ENCODE data around the gene DCHS2. TPM values are rescaled to one million over a fixed set of nuclear protein-coding genes. Genes with fewer than 3 reads are reported as not detected.

The DCHS2 gene
- total RNA-seq, 1 donor from 2014 or later, result 0.32 TPM

DNA sequence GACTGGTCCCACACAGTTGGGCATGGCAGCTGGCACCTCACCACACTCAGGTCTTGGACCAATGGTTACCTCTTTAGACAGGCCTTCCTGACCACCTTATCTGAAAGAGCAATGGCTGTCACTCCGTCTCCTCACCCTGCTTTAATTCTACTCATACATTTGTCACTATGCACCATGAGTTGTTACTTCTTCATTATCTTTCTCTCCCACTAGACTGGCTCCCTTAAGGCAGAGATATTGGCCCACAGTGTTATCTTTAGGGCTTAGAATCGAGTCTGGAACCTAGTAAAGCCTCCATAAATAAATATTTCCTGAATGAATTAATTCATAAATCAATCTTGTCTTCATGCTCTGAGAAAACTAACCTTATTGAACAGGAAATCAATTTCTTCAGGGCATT lies 46.6 kb downstream of the DCHS2 start:
- Histone ChIP-seq H3K4me1 (no peaks in the 10 kb centered on the region), H3K27ac (no peak overlapping the region), H3K36me3 (no peaks in the 10 kb centered on the region), H3K27me3 (peaks cover 3% of the 10 kb centered on the region), H3K4me3 (no peak overlapping the region), H3K9me3 (no peaks in the 10 kb centered on the region)
- ATAC-seq, result no peak
- TF ChIP-seq, protein P1, sequence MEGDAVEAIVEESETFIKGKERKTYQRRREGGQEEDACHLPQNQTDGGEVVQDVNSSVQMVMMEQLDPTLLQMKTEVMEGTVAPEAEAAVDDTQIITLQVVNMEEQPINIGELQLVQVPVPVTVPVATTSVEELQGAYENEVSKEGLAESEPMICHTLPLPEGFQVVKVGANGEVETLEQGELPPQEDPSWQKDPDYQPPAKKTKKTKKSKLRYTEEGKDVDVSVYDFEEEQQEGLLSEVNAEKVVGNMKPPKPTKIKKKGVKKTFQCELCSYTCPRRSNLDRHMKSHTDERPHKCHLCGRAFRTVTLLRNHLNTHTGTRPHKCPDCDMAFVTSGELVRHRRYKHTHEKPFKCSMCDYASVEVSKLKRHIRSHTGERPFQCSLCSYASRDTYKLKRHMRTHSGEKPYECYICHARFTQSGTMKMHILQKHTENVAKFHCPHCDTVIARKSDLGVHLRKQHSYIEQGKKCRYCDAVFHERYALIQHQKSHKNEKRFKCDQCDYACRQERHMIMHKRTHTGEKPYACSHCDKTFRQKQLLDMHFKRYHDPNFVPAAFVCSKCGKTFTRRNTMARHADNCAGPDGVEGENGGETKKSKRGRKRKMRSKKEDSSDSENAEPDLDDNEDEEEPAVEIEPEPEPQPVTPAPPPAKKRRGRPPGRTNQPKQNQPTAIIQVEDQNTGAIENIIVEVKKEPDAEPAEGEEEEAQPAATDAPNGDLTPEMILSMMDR (IDR thresholded peaks at IDR 0.05), result no peak
- no peak for DNase-seq
- intact Hi-C loops (cut with DNase I), result no loop called here

DNA sequence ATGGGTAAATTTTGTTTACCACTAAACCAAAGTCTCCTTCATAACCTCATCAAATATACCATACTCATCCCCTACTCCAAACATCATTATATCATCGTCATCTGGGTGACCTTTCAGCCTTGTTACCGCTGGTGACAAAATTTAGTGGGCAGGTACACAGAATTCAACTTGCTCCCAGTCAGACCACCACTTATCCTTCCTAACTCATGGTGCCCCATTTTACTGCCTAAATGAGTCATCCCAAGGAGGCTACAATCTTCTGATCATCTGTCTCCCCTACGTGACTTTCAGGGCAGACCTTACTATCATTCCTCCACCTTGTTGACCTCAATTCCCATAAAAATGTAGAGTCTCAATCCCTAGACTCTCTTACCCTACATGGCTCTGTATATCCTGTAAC lies 49.6 kb downstream of the DCHS2 start:
- TF ChIP-seq, protein P1 (IDR thresholded peaks at IDR 0.05), result no peak
- intact Hi-C loops (cut with DNase I), result no loop called here
- ATAC-seq (no peak), DNase-seq (no peak)
- no peaks in the 10 kb centered on the region for H3K9me3 ChIP-seq
- peaks cover 3% of the 10 kb centered on the region for H3K27me3 ChIP-seq
- no peak overlapping the region for H3K27ac ChIP-seq
- H3K4me1 ChIP-seq, result no peaks in the 10 kb centered on the region
- H3K4me3 ChIP-seq, result no peak overlapping the region
- H3K36me3 ChIP-seq, result no peaks in the 10 kb centered on the region

DNA sequence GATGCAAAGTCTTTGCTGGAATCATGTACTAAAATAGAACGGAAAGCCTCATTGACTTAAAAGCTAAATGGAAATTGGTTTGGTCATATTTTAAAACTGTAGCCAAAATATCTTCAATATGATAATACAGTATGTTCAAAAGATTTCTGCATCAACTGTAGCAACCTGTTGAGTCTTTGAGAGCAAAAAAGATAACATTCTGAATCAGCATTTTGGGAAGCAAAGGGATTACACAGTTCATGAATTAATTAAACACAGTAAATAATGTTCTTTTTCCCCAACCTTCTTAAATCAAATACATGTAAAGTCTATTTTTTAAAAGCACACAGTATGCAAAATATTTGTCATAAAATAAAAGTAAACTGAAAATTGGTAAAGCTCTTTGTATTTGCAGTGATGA lies 50.5 kb downstream of the DCHS2 start:
- DNase-seq (no peak), ATAC-seq (no peak)
- H3K4me3 ChIP-seq, result no peak overlapping the region
- peaks cover 3% of the 10 kb centered on the region for H3K27me3 ChIP-seq
- TF ChIP-seq, protein P1 (IDR thresholded peaks at IDR 0.05), result no peak
- no peak overlapping the region for H3K27ac ChIP-seq
- no peaks in the 10 kb centered on the region for H3K36me3 ChIP-seq
- intact Hi-C loops (cut with DNase I), result no loop called here
- H3K9me3 ChIP-seq, result no peaks in the 10 kb centered on the region
- H3K4me1 ChIP-seq, result no peaks in the 10 kb centered on the region

DNA sequence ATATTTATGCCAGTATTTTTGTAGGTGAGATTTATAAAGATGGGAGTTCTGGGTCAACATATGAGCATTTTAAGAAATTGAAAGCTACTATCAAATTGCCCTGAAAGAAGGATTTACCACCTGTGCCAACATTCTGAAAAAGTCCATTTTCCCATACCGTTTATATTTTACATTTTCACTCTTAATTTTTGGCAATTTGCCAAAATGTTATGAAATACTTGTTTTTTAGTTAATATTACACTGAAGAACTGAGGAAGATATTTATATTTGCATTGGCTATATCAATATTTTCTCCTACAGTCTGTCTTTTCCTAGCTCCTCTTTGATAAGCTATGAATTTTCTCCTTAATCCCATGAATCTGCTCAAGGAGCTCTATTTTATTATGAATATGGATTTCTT lies 52.4 kb downstream of the DCHS2 start:
- DNase-seq, result no peak
- no peaks in the 10 kb centered on the region for H3K9me3 ChIP-seq
- H3K27ac ChIP-seq, result no peak overlapping the region
- H3K4me3 ChIP-seq, result no peak overlapping the region
- TF ChIP-seq, protein P1 (IDR thresholded peaks at IDR 0.05), result no peak
- H3K4me1 ChIP-seq, result no peaks in the 10 kb centered on the region
- intact Hi-C loops (cut with DNase I), result no loop called here
- no peaks in the 10 kb centered on the region for H3K36me3 ChIP-seq
- ATAC-seq, result no peak
- no peaks in the 10 kb centered on the region for H3K27me3 ChIP-seq

DNA sequence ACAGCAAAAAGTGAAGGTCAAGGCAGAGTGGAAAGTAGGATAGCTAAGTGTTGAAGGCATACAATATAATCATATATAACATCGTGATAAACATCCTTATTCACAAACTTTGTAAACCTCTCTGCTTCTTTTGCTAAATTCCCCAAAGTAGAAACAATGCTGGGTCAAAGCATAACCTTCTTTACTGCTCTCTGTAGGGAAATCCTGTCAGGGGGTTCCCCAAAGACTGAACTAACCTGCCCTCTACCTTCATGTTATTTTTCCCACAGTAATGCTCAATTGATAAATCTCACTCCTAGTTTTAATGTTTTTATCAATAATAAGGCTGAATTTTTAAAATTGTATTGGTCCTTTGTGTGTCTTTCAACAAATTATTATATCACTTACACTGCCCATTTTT lies 55.7 kb downstream of the DCHS2 start:
- intact Hi-C loops (cut with DNase I), result no loop called here
- TF ChIP-seq, protein P1 (IDR thresholded peaks at IDR 0.05), result no peak
- Histone ChIP-seq H3K4me3 (no peak overlapping the region), H3K27me3 (no peaks in the 10 kb centered on the region), H3K27ac (no peak overlapping the region), H3K36me3 (no peaks in the 10 kb centered on the region), H3K4me1 (no peaks in the 10 kb centered on the region), H3K9me3 (no peaks in the 10 kb centered on the region)
- DNase-seq (no peak), ATAC-seq (no peak)

DNA sequence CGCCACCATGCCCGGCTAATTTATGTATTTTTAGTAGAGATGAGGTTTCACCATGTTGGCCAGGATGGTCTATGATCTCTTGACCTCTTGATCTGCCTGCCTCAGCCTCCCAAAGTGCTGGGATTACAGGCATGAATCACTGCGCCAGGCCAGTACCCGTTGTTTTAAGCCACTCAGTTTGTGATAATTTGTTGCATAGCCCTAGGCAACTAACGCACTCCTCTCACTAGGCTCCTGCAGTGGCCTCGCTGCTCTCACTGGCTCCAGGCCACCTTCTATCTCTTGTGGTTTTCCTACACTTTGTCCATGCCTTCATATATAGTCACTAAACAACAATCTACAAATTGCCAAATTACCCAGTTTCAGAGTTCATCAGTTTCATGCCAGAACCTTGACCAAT lies 58.1 kb downstream of the DCHS2 start:
- H3K27me3 ChIP-seq, result no peaks in the 10 kb centered on the region
- no peaks in the 10 kb centered on the region for H3K9me3 ChIP-seq
- DNase-seq (no peak), ATAC-seq (no peak)
- no peaks in the 10 kb centered on the region for H3K4me1 ChIP-seq
- no peak overlapping the region for H3K27ac ChIP-seq
- intact Hi-C loops (cut with DNase I), result no loop called here
- no peaks in the 10 kb centered on the region for H3K36me3 ChIP-seq
- no peak overlapping the region for H3K4me3 ChIP-seq
- TF ChIP-seq, protein P1 (IDR thresholded peaks at IDR 0.05), result no peak
